Neuronal stem cell (in vitro differentiated cells): Measurements from ENCODE around the gene CERS1.
A peak's percentile ranks its signal among the peaks of the same experiment; 100 is the strongest.

Source experiments
- DNase-seq: peaks from one replicate; pipeline ENCODE4 v3.0.0-alpha.2; 2013; ENCODE audit warnings: low spot score
- H2AFZ ChIP-seq: one replicate; pipeline ENCODE4 v1.6.1; 2013; ENCODE audit warnings: mild to moderate bottlenecking, low read length, inconsistent platforms
- H2AK5ac ChIP-seq: 2 replicates; pipeline ENCODE4 v1.6.1; 2013; ENCODE audit warnings: low read depth, mild to moderate bottlenecking, inconsistent platforms, low read length, moderate library complexity, mixed read lengths
- H2BK120ac ChIP-seq: 2 replicates; pipeline ENCODE4 v1.6.1; 2013; ENCODE audit warnings: low read depth, mild to moderate bottlenecking, inconsistent platforms, low read length, moderate library complexity, mixed read lengths
- H2BK12ac ChIP-seq: one replicate; pipeline ENCODE4 v1.6.1; 2013; ENCODE audit warnings: low read length, inconsistent platforms
- H2BK15ac ChIP-seq: 2 replicates; pipeline ENCODE4 v1.6.1; 2013; ENCODE audit warnings: mild to moderate bottlenecking, low read length, inconsistent platforms, mixed read lengths
- H2BK5ac ChIP-seq: one replicate; pipeline ENCODE4 v1.6.1; 2013; ENCODE audit warnings: inconsistent platforms, mild to moderate bottlenecking, low read length, moderate library complexity
- H3K14ac ChIP-seq: one replicate; pipeline ENCODE4 v1.6.1; 2013; ENCODE audit warnings: low read length, inconsistent platforms
- H3K18ac ChIP-seq: 2 replicates; pipeline ENCODE4 v1.6.1; 2013; ENCODE audit warnings: low read length, inconsistent platforms
- H3K23ac ChIP-seq: 2 replicates; pipeline ENCODE4 v1.6.1; 2013; ENCODE audit warnings: low read depth, mild to moderate bottlenecking, mixed read lengths, low read length, inconsistent platforms; ENCODE audit not compliant: poor library complexity
- H3K27ac ChIP-seq: replicated peaks from 3 replicates; pipeline ENCODE4 v1.5.1; 2013; ENCODE audit warnings: low read length, inconsistent platforms
- H3K27me3 ChIP-seq, 3 experiments: 2 replicates each; pipeline ENCODE4 v1.6.1; 2013; ENCODE audit warnings: low read length in 3 of 3, mild to moderate bottlenecking in 2 of 3, inconsistent platforms in 1 of 3, low read depth in 1 of 3, mixed read lengths in 1 of 3, moderate library complexity in 1 of 3; ENCODE audit not compliant: control insufficient read depth in 3 of 3, insufficient read depth in 3 of 3
- H3K36me3 ChIP-seq, 2 donors: replicated peaks in 1 of 2; 2 replicates each; pipeline ENCODE4 v1.6.1; 2013; ENCODE audit warnings: low read length in 2 of 2; ENCODE audit not compliant: control insufficient read depth in 2 of 2, insufficient read depth in 2 of 2
- H3K4ac ChIP-seq: 2 replicates; pipeline ENCODE4 v1.6.1; 2013; ENCODE audit warnings: inconsistent platforms, mild to moderate bottlenecking, low read length, moderate library complexity
- H3K4me1 ChIP-seq, 2 donors: 1 replicate in 1 of 2; 2 replicates in 1 of 2; pipeline ENCODE4 v1.6.1; 2013; ENCODE audit warnings: low read length in 2 of 2, low read depth in 1 of 2; ENCODE audit not compliant: control insufficient read depth in 2 of 2, insufficient read depth in 1 of 2
- H3K4me2 ChIP-seq: one replicate; pipeline ENCODE4 v1.6.1; 2013; ENCODE audit warnings: mild to moderate bottlenecking, low read length, inconsistent platforms; ENCODE audit not compliant: insufficient read depth, poor library complexity, severe bottlenecking
- H3K4me3 ChIP-seq, 2 donors: 2 replicates each; pipeline ENCODE4 v1.5.1; 2013; ENCODE audit warnings: low read length in 2 of 2, mild to moderate bottlenecking in 2 of 2, inconsistent platforms in 1 of 2, moderate library complexity in 1 of 2
- H3K79me1 ChIP-seq: one replicate; pipeline ENCODE4 v1.6.1; 2013; ENCODE audit warnings: low read depth, mild to moderate bottlenecking, inconsistent platforms, low read length, moderate library complexity
- H3K9ac ChIP-seq: one replicate; pipeline ENCODE4 v1.6.1; 2013; ENCODE audit warnings: mild to moderate bottlenecking, low read depth, low read length, inconsistent platforms; ENCODE audit not compliant: poor library complexity
- H3K9me3 ChIP-seq, 2 donors: replicated peaks in 1 of 2; 2 replicates each; pipeline versions ENCODE3 to v1.6.1; 2013; ENCODE audit warnings: low read length in 2 of 2, mild to moderate bottlenecking in 2 of 2, inconsistent platforms in 1 of 2, low read depth in 1 of 2, mixed read lengths in 1 of 2, moderate library complexity in 1 of 2; ENCODE audit not compliant: control insufficient read depth in 2 of 2, insufficient read depth in 1 of 2
- H4K8ac ChIP-seq: one replicate; pipeline ENCODE4 v1.6.1; 2013; ENCODE audit warnings: low read depth, mild to moderate bottlenecking, inconsistent platforms, low read length, moderate library complexity
- H4K91ac ChIP-seq: one replicate; pipeline ENCODE4 v1.6.1; 2013; ENCODE audit warnings: low read length, low read depth, mild to moderate bottlenecking, inconsistent platforms; ENCODE audit not compliant: poor library complexity
- WGBS, 2 donors: extraction: QIAGEN DNeasy Blood & Tissue Kit; methylation state at CpG; one replicate each; pipeline ENCODE4 v1.1.7; 2013; ENCODE audit warnings: missing lambda C conversion rate in 2 of 2, mixed read lengths in 1 of 2; ENCODE audit not compliant: insufficient read length in 2 of 2, insufficient replicate concordance in 1 of 2; ENCODE audit errors: extremely low coverage in 2 of 2; 5-methylcytosine and 5-hydroxymethylcytosine counted together

The CERS1 gene

DNA sequence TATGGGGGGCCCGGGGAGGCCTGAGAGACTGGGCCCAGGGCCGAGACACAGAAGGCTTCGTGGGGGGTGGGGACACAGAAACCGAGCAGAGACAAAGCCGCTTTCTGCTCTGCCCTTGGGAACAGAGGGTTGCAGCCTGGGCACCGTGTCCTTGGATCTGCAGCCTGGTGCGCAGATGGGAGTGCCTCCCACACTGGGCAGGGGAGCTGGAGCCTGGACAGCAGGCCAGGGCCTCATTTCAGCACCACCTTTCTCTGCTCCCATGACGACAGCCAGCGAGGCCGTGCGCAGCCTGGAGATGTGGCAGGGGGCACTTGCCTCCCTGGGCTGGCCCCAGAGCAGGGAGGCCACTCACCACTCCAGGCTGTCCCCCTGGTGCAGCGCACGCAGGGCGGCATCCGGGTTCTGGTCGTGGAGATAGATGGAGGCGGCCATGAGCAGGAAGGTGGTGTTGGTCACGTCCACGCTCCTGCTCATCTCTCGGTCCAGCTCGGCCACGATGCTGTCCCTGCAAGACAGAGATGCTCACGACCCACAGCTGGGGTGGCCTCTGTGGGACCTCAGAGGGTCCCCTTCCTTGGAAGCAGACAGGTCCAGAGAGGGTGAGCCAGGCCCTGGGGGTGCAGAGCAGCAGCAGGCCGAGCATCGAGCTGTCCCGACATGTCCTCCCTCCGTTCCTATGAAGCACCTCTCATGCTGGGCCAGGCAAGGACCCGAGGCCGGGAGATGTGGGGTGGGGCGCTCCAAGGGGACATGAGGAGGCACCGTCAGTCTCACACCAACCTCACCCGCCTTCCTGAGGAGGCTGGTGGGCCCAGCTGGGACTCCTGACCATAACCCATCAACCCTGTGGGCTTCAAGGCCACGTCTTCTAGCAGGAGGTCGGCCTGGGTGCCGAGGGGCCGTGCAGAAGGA lies 10.9 kb upstream of the CERS1 start:
- H3K18ac ChIP-seq: no peak overlapping the region
- H3K4ac ChIP-seq: peak overlapping the region; percentile 23
- H2BK12ac ChIP-seq: no peak overlapping the region
- H4K91ac ChIP-seq: no peak overlapping the region
- H3K36me3 ChIP-seq: peaks cover 27 to 78% of the 10 kb centered on the region in 2 donors
- H3K14ac ChIP-seq: no peak overlapping the region
- H3K9ac ChIP-seq: peak overlapping the region; percentile 70
- no peak overlapping the region for H2AK5ac ChIP-seq
- no peak overlapping the region for H2BK120ac ChIP-seq
- no peaks in the 10 kb centered on the region for H3K4me1 ChIP-seq
- H3K23ac ChIP-seq: peak overlapping the region; percentile 20
- DNase-seq: no peak
- H3K9me3 ChIP-seq: peaks cover 0 to 1% of the 10 kb centered on the region in 2 donors
- no CpG with 5 or more reads among the region's 36 CpGs for WGBS, 2 donors
- H3K27ac ChIP-seq: no peak overlapping the region
- no peaks in the 10 kb centered on the region for H3K27me3 ChIP-seq
- no peak overlapping the region for H3K4me2 ChIP-seq
- H2AFZ ChIP-seq: no peak overlapping the region
- H3K4me3 ChIP-seq: peak overlapping the region in 1 of 2 donors; percentile 37
- H2BK5ac ChIP-seq: peak overlapping the region; percentile 90
- peak overlapping the region; percentile 23 for H4K8ac ChIP-seq
- H2BK15ac ChIP-seq: no peak overlapping the region
- peaks cover 12% of the 10 kb centered on the region for H3K79me1 ChIP-seq

GRCh38 chr19:18905513-18906236 lies 9.7 kb upstream of the CERS1 start:
- H3K9ac ChIP-seq: peak overlapping the region; percentile 21
- H2AFZ ChIP-seq: no peak overlapping the region
- no peak for DNase-seq
- peak overlapping the region; percentile 71 for H3K14ac ChIP-seq
- H3K27me3 ChIP-seq: no peaks in the 10 kb centered on the region
- H3K18ac ChIP-seq: no peak overlapping the region
- H4K91ac ChIP-seq: no peak overlapping the region
- no CpG with 5 or more reads among the region's 26 CpGs for WGBS, 2 donors
- H3K4me2 ChIP-seq: no peak overlapping the region
- no peak overlapping the region for H2AK5ac ChIP-seq
- no peak overlapping the region for H2BK15ac ChIP-seq
- peaks cover 0 to 6% of the 10 kb centered on the region in 2 donors for H3K9me3 ChIP-seq
- no peak overlapping the region for H2BK12ac ChIP-seq
- H2BK120ac ChIP-seq: no peak overlapping the region
- peak overlapping the region; percentile 43 for H3K23ac ChIP-seq
- H3K4me1 ChIP-seq: no peaks in the 10 kb centered on the region
- peaks cover 7% of the 10 kb centered on the region for H3K79me1 ChIP-seq
- H4K8ac ChIP-seq: no peak overlapping the region
- peaks cover 32 to 82% of the 10 kb centered on the region in 2 donors for H3K36me3 ChIP-seq
- no peak overlapping the region for H2BK5ac ChIP-seq
- no peak overlapping the region for H3K4me3 ChIP-seq
- H3K4ac ChIP-seq: peak overlapping the region; percentile 66
- no peak overlapping the region for H3K27ac ChIP-seq

- no peak for DNase-seq
- Histone ChIP-seq H2AFZ (no peak overlapping the region), H3K4me2 (no peak overlapping the region), H2BK5ac (peak overlapping the region; percentile 39), H3K18ac (no peak overlapping the region), H3K4ac (peak overlapping the region; percentile 66), H3K27me3 (no peaks in the 10 kb centered on the region), H2BK120ac (no peak overlapping the region), H3K14ac (peak overlapping the region; percentile 71), H3K4me1 (no peaks in the 10 kb centered on the region), H3K4me3 (no peak overlapping the region), H3K9ac (peak overlapping the region; percentile 21), H4K8ac (no peak overlapping the region), H3K23ac (peak overlapping the region; percentile 43), H3K27ac (no peak overlapping the region), H4K91ac (peak overlapping the region; percentile 30), H3K9me3 (peaks cover 0 to 6% of the 10 kb centered on the region in 2 donors), H3K79me1 (peaks cover 7% of the 10 kb centered on the region), H2BK12ac (no peak overlapping the region), H2AK5ac (no peak overlapping the region), H2BK15ac (no peak overlapping the region), H3K36me3 (peaks cover 30 to 82% of the 10 kb centered on the region in 2 donors)
- WGBS, 2 donors: no CpG with 5 or more reads among the region's 8 CpGs
These were observed 9.1 kb upstream of the CERS1 start for GRCh38 chr19:18905058-18905456.
